Upper lobe of right lung (tissue), 1 donor: ENCODE results near the gene PAX4. TPM values are rescaled to one million over a fixed set of nuclear protein-coding genes. Genes with fewer than 3 reads are reported as not detected.

Experiments
- ATAC-seq: fragments of 200-7000 bp; cut with Tn5 transposase; one replicate; pipeline ENCODE4 v1.9.1; 2020; ENCODE audit warnings: mild to moderate bottlenecking, moderate library complexity
- DNase-seq: peaks from one replicate; pipeline ENCODE4 v3.0.0-alpha.2; 2020
- H3K27ac ChIP-seq: fragments of 200-600 bp; one replicate; pipeline ENCODE4 v1.8.0; 2022
- H3K27me3 ChIP-seq: fragments of 200-600 bp; one replicate; pipeline ENCODE4 v1.8.0; 2022; ENCODE audit warnings: mild to moderate bottlenecking
- H3K36me3 ChIP-seq: fragments of 200-600 bp; one replicate; pipeline ENCODE4 v1.8.0; 2022
- H3K4me1 ChIP-seq: fragments of 200-600 bp; one replicate; pipeline ENCODE4 v1.8.0; 2022
- H3K4me3 ChIP-seq: fragments of 200-600 bp; one replicate; pipeline ENCODE4 v1.8.0; 2022; ENCODE audit warnings: mild to moderate bottlenecking
- H3K9me3 ChIP-seq: fragments of 200-600 bp; one replicate; pipeline ENCODE4 v1.8.0; 2022
- CTCF ChIP-seq: fragments of 200-600 bp; IDR thresholded peaks from one replicate; pipeline ENCODE4 v1.8.0; 2022; ENCODE audit warnings: antibody characterized with exemption
- intact Hi-C: fragments of 100-400 bp; cut with DNase I; formaldehyde crosslinking; loops from one replicate; pipeline ENCODE4 v1.11.0; 2022
- total RNA-seq: library from RNA; stranded (reverse); fragmentation: NEBNext Ultra II Directional; extraction: Animal tissue kit (Norgen Biotek cat#: 25700); gene quantifications from one replicate; pipeline ENCODE4 v1.2.1, GENCODE V29; 2021
- donor health status: DM: no; HTN: yes; CAD: no; lungs with severe emphysema.

PAX4 gene
- total RNA-seq, 1 donor from 2014 or later, result not detected

- intact Hi-C loops, result no loop called here
- ATAC-seq, result peak; percentile 69
- Histone ChIP-seq H3K27ac (no peak overlapping the region), H3K36me3 (peaks cover 26% of the 10 kb centered on the region), H3K4me3 (no peak overlapping the region), H3K27me3 (no peaks in the 10 kb centered on the region), H3K9me3 (no peaks in the 10 kb centered on the region), H3K4me1 (peaks cover 6% of the 10 kb centered on the region)
- no peak for DNase-seq
- TF ChIP-seq CTCF, result no peak
These were observed 23.5 kb downstream of the PAX4 start for GRCh38 chr7:127594490-127594889.

GRCh38 chr7:127592550-127592949, 25.4 kb downstream of the PAX4 start:
- intact Hi-C loops, result no loop called here

GRCh38 chr7:127591591-127591990, 26.4 kb downstream of the PAX4 start:
- Histone ChIP-seq H3K36me3 (peaks cover 26% of the 10 kb centered on the region), H3K27me3 (no peaks in the 10 kb centered on the region), H3K9me3 (no peaks in the 10 kb centered on the region), H3K4me3 (no peak overlapping the region), H3K4me1 (peaks cover 21% of the 10 kb centered on the region), H3K27ac (no peak overlapping the region)
- intact Hi-C loops, result no loop called here
- DNase-seq (no peak), ATAC-seq (no peak)
- no peak for TF ChIP-seq CTCF

More at GRCh38 chr7:127592550-127592949, 25.4 kb downstream of the PAX4 start:
- no peak overlapping the region for H3K4me3 ChIP-seq
- H3K27ac ChIP-seq, result no peak overlapping the region
- no peaks in the 10 kb centered on the region for H3K9me3 ChIP-seq
- H3K27me3 ChIP-seq, result no peaks in the 10 kb centered on the region
- H3K36me3 ChIP-seq, result peaks cover 26% of the 10 kb centered on the region
- ATAC-seq (no peak), DNase-seq (no peak)
- TF ChIP-seq CTCF, result no peak
- peaks cover 18% of the 10 kb centered on the region for H3K4me1 ChIP-seq

- ATAC-seq, result no peak
- Histone ChIP-seq H3K4me1 (peaks cover 21% of the 10 kb centered on the region), H3K27ac (no peak overlapping the region), H3K9me3 (no peaks in the 10 kb centered on the region), H3K36me3 (peaks cover 26% of the 10 kb centered on the region), H3K27me3 (no peaks in the 10 kb centered on the region), H3K4me3 (no peak overlapping the region)
- TF ChIP-seq CTCF, result no peak
- no peak for DNase-seq
- intact Hi-C loops, result no loop called here
These were observed 26.8 kb downstream of the PAX4 start for GRCh38 chr7:127591189-127591588.

GRCh38 chr7:127589896-127590295, 28.0 kb downstream of the PAX4 start:
- H3K36me3 ChIP-seq, result peaks cover 26% of the 10 kb centered on the region
- no peak overlapping the region for H3K4me3 ChIP-seq
- peaks cover 24% of the 10 kb centered on the region for H3K4me1 ChIP-seq
- TF ChIP-seq CTCF, result no peak
- no peak overlapping the region for H3K27ac ChIP-seq
- no peaks in the 10 kb centered on the region for H3K27me3 ChIP-seq
- intact Hi-C loops, result no loop called here
- H3K9me3 ChIP-seq, result no peaks in the 10 kb centered on the region
- ATAC-seq (no peak), DNase-seq (no peak)
